Hematopoietic multipotent progenitor cell treated with erythropoietin and hydrocortisone succinate and interleukin-3 and kit ligand, for 6 days (in vitro differentiated cells): ENCODE measurements around the gene DMXL2.
"Not testable (repeated sequence)": the region's sequence is repeated elsewhere in the genome, so short reads cannot be mapped to it uniquely, and the experiment has no call there.

Experiments
- DNase-seq: peaks from one replicate; pipeline ENCODE4 v3.0.0-alpha.2; 2015

The DMXL2 gene

DNA sequence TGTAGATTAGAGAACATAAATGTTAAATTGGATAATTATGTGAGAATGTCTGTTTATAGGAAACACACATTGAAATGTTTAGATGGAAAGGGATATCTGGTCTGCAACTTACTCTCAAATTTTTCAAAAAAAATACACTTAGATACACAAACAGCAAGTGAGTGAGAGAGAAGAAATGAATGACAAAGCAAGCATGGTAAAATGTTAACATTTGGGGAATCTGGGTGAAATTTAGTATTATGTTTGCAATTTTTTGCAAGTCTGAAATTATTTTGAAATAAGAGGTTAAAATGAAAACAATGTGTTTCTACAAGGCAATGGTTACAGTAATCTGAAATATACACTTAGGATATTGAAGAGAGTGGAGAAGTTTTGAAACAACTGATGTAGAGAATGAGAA, 146.8 kb downstream of the DMXL2 start:
- no peak for DNase-seq

DNA sequence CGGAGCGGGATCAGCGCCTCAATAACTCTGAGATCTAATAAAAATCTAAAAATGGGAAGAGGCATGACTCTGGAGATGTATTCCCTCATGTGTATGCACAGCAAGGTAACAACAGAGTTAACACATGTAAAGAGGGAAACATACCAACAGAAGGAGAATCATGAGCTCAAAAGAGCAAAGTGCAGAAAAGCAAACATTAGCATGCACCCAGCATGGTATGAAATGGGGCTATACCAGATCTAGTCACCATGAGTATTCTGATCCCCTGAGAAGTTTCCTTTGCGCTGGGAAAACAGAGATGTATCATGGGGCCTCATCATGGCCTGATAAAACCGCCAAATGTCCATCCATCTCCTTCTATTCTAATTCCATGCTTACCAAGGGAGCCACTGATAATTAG, 152.1 kb downstream of the DMXL2 start:
- DNase-seq: no peak

DNA sequence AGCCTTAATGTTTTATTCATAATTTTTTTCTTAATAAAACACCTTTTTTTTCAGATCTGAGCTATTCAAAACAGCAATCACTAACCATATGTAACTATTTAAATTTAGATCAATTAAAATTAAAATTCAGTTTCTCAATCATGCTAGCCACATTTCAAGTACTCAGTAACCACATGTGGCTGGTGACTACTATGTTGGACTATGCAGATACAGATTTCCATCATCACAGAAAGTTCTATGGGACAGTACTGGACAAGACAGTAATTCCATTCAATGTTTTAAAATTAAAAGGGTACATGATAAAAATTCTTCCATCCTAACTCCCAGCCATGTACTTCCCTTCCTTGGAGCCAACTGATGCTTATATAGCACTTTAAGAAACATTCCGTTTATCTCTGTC, 161.8 kb downstream of the DMXL2 start:
- no peak for DNase-seq

DNA sequence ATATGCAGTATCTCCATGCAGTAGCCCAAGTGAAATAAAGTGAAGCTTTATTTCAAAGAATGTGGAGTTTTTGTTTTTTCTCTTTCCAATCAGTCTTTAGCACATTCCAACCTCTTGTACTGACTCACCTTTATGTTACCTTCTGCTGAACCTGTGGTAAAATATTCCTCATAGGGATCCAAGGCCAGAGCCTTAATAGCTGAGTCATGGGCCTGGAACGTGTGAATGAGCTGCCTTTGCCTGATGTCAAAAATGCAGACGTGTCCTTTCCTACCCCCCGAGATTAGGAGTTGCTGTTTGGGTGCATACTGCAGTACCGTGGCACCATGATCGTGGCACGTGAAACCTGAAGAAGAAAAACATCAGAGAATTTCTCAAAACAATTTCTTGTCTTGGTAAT, 172.6 kb downstream of the DMXL2 start:
- no peak for DNase-seq

DNA sequence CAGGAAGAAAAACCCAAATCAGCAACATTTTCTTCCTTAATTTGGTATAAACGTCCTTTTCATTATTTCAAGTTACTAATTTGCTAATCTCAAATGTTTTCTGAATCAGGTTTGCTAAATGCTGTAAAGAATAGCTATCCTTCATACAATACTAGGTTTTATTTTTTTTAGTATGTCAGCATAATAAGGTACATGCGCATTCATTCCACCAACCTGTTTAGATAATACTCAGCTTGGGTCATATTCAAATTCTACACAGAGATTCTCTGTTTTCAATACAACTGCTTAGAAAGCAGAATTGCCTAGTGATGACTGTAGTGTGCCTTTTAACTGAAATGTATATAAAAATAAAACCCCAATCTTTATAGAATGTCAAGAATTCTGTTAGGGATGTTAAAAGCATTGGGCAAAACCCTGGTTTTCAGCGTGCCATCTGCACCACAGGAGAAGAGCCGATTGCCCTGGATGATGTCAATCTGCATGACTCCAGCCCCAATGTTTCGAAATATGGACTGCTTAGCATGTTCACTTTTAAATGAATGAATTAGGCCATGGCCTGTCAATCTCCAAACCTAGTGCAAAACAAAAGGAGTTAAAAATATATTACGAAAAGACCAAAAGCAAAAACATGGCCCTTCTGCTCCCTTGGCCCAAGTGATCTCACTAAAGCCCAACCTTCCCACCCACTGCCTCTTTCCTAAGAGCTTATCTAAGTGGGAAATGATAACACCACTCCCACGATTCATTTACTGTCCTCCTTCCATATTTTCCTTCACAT, 173.8 kb downstream of the DMXL2 start:
- DNase-seq: no peak

DNA sequence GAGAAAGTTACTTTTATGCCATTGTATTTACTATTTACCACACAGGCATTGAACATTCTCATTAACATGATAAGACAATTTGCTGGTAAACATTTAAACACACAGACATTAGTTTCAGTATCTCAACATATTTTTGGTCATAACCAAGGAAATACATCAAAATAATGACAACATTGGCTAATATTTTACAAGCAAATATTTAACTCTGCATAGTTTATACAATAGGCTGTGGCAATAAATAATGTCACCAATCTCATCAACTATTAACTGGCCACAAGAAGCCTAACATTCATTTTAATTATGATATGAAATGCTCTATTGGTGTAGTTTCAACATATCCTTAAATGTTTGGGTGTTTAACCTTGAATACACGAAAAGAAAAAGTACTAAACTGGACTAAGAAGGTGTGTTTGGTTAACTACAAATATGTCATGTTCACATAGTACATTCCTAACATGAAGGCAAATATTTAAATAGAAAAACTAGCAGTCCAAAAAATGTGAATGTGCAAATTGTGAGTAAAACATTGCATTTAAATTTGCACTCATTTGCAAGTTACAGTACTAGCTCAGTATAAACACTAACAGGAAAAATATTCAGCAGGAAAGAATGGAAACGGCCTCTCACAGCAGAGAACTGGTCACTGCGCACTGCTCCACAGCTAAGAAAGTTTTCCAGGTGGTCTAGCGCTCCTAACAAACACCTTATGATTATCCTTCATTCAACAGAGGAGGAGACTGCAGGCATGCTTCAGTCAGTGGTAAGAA, 174.5 kb downstream of the DMXL2 start:
- DNase-seq: no peak

DNA sequence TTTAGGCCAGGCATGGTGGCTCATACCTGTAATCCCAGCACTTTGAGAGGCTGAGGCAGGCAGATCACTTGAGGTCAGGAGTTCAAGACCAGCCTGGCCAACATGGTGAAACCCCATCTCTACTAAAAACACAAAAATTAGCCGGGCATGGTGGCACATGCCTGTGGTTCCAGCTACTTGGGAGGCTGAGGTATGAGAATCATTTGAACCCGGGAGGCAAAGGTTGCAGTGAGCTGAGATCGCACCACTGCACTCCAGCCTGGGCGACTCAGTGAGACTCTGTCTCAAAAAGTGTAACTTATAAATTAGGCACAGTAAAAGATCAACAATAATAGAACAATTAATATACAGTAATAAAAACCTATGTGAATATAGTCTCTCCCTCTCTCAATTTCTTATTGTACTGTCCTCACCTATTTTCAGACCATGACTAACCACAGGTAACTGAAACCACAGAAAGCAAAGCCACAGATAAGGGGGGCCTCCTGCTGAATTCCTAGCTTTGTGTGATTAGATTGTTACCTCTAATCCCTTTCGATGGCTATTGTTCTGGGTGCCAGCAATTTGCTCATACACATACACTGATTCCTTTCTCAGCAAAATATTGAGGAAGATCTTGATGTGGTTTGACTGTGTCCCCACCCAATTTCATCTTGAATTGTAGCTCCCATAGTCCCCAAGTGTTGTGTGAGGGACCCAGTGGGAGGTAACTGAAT, 176.4 kb downstream of the DMXL2 start:
- not testable (repeated sequence) for DNase-seq

DNA sequence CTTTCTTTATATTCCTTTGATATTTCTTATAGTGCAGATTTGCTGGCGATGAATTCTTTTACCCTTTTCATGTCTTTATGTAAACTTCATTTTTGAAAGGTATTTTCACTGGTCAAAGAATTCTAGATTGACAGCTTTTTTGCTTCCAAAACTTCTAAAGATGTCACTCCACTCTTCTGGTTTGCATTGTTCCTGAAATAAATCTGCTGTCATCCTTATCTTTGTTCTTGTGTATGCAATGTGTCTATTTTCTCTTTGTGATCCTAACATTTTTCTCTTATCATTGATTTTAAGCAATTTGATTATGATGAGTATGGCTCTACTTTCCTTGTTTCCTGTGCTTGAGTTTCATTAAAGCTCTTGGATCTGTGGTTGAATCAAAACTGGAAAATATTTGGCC, 177.8 kb downstream of the DMXL2 start:
- DNase-seq: no peak

DNA sequence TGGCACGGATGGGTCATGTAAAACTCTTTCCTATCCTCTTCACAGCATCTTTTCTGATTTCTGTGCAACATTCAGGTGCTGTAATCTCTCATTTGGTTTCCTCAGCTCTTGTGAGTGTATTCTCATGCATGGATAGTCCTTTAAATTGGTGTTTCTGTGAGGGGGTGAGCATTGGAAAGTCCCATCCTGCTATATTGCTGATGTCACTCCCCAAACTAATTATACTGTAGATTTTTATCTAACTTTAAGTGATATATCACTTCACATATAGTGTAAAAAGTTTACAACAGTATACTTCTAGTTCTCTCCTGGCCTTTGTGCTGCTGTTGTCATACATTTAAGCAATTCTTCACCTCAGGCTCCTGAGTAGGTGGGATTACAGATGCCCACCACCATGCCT, 178.5 kb downstream of the DMXL2 start:
- no peak for DNase-seq

DNA sequence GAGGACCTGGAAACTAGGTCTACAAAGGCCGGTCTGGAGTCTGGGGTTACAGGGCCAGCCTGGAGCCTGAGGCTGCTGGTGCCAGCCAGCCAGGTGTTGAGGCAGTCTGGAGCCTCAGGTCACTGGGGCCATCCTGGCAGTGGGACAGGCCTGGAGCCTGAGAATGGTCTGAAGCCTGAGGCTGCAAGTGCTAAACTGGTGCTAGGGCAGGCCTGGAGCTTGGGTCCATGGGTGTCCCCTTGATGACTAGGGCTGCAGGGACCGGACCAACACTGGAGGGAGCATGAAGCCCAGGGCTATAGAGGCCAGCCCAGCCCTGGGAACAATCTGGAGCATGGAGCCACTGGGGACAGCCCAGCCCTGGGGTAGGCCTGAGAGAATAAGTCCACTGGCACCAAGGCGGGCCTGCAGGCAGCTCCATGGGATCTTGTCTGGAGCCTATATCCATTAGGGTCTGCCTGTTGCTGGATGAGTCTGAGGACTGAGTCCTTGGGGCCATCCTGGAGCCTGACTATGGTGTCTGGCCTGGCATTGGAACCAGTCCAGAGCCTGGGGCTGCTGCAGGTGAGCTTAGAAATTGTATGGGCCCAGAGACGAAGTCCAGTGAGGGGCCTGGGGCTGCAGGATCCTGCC, 179.2 kb downstream of the DMXL2 start:
- DNase-seq: no peak

DNA sequence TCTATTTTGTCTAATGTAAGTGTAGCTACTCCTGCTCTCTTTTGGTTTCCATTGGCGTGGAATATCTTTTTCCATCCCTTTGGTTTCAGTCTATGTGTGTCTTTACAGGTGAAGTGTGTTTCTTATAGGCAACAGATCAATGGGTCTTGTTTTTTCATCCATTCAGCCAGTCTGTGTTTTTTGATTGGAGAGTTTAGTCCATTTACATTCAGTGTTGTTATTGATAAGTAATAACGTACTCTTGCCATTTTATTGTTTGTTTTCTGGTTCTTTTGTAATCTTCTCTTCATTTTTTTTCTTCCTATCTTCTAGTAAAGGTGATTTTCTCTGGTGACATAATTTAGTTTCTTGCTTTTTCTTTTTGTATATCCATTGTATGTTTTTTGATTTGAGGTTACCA, 184.0 kb downstream of the DMXL2 start:
- no peak for DNase-seq

DNA sequence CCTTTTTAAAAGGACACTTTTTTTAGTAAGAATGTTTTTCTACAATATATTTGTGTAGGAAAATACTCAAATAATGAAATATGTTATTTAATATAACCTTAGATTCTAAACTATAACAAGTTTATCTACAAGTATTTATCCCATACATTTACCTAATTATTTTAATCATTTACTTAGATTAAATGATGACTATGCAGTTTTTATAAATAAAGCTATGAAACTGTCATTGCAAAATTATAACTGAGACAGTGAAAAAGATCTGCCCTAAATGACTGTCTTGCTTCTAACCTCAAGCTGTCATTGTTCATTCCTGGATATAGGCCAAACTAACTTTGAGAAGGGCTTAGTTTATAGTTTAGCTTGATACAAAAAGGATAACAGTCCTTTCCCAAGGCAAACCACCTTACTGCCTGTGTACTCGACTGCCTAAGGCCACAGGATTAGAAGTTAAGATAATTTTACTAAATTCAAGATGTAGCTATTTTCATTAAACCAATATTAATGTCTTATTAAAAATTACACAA, 197.0 kb downstream of the DMXL2 start:
- DNase-seq: no peak

DNA sequence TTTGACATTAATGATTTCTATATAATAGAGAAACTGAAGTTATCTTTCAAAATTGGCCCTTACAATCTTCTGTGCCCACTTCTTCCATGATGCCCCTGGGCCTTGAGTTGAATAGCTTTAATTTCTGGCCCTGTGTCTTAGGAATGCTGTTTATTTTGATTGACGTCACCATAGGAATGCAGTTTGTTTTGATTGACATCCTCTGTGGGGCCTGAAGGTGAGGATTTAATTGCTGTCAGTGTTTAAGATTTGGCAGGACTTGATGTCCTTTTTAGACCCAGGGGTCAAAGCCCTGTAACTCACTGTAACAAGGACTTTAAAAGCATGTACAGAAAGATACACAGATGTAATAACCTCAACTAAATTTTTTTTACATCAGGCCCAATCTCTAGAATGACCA, 197.8 kb downstream of the DMXL2 start:
- DNase-seq: no peak

DNA sequence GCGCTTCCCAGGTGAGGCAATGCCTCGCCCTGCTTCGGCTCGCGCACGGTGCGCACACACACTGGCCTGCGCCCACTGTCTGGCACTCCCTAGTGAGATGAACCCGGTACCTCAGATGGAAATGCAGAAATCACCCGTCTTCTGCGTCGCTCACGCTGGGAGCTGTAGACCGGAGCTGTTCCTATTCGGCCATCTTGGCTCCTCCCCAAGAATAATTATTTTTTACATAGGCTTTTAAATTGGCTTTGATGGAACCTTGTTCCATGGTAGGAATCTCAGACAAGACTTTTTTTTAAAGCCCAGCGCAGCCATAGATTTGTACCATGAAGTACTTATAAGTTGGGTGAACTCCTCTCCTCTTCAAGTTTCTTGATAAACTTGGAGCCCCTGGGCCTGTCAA, 199.5 kb downstream of the DMXL2 start:
- not testable (repeated sequence) for DNase-seq

DNA sequence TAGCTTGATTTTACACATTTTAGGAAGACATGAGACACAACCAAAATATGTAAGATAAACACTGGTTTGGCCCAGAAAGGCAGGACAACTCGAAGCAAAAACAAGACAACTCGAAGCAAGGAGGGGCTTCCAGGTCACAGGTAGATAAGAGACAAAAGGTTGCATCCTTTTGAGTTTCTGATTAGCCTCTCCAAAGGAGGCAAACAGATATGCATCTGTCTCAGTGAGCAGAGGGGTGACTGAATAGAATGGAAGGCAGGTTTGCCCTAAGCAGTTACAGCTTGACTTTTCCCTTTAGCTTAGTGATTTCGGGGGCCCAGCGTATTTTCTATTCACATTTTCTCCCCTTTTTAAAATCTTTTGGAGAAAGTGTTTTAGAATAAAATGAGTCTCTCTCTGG, 206.4 kb downstream of the DMXL2 start:
- no peak for DNase-seq

DNA sequence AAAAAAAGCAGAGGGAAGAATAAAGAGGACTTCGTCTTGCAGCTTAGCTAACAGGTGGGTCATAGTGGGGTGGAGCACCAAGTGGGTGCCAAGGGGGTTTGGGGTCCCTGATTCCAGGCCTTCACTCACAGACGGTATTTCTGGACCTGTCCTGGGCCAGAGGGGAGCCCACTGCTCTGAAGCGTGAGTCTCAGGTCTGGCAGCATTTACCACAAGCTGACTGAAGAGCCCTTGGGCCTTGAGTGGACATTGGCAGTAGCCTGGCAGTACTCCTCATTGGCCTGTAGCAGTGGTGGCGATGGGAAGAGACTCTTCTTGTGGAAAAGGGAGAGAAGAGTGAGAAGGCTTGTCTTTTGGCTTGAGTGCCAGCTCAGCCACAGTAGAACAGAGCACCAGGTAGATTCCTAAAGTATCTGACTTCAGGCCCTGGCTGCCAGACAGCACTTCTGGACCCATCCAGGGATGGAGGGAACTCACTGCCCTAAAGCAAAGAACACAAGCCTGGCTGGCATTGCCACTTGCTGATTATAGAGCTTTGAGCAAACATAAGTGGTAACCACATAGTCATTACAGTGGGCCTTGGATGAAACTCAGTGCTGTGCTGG, 208.2 kb downstream of the DMXL2 start:
- DNase-seq: no peak

DNA sequence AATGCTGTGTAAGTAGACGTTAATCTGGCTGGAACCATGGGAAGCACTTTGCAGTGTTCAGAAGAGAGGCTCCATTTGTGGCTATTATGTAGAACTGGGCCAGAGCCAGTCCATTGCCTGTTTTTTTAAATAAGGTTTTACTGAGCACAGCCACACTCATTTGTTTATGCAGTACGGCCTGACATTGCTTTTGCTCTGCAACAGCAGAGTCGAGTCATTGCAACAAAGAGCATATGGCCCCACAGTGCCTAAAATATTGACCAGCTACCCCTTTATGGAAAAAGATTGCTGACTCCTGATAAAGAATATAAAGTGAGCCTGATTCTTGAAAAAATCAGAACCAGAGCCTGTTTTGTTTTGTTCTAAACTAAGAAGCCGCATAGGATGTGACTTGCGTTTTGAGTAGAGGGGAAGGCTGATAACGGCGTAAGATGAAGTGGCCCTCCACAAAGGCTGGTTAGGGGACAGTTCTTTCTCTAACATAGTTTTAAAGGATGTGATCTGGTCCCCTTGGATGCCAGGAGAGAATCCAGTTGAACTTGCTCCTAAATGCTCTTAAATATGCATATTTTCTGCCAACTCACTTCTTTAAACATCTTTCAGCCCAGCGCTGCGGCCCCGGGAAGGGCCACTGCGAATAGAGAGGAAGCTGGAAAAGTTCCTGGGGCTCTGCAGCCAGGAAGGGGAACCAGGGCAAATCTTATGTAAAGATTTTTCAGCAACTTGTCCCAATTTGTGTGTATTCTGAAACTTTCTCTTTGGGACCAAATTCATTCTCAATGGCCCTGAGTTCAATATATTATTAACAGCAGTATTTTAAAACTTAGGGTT, 216.7 kb downstream of the DMXL2 start:
- DNase-seq: no peak

DNA sequence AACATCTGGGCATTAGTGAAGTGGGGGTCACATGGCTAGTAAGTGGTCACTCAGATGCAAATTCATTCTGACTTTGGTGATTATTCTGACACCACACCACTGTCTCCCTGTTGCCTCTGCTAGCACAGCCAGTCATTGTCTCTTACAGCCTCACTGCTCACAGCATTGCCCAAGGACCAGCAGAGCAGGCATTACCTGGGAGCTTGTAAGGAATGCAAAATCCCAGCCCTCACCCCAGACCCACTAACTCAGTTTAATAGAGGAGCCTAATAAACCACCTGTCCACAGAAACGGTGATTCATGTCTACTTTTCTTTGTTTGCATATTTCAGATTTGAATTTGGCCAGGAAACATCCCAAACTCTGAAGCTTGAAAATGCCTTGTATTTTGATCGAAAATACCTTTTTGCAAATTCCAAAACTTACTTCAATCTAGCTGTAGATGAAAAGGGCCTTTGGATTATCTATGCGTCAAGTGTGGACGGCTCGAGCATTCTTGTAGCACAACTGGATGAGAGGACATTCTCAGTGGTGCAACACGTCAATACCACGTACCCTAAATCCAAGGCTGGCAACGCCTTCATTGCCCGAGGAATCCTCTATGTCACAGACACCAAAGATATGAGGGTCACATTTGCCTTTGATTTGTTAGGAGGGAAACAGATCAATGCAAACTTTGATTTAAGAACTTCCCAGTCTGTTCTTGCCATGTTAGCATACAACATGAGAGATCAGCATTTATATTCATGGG, 218.4 kb downstream of the DMXL2 start:
- no peak for DNase-seq

DNA sequence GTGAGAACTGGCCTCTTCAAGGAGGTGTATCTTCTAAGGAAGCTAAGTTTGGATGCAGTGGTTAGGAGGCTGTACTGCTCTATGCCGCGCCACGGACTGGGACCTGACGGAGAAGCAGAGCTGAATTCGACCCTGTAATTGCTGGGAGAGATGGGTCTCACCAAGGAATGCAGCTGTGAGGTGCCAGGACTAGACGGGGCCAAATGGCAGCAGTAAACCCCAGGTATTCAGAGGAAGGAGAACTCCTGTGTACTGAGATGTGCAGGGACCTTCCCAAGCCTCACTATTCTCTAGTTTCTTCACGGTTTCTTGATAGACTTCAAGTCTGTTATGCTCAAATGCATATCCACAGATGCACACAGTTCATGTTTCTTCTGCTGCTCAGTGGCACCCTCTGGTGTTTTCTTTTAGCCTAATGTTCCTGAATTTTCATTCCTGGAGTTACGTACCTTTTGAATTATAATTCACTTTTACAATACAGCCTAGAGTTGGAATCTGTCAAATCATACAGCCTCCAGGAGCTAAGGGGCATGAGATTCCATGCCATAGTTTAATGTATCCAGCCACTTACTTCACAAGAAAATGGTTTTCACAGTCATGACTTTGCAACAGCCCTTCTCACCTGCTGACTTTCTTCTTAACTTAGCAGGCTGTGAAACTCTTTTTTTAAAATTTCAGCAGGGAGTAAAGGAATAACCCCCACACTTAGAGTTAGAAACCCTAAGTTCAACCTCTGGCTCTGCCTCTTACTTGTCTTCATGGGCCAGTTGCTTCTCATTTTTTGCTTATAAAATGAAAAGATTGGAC, 219.3 kb downstream of the DMXL2 start:
- DNase-seq: peak; percentile 51

DNA sequence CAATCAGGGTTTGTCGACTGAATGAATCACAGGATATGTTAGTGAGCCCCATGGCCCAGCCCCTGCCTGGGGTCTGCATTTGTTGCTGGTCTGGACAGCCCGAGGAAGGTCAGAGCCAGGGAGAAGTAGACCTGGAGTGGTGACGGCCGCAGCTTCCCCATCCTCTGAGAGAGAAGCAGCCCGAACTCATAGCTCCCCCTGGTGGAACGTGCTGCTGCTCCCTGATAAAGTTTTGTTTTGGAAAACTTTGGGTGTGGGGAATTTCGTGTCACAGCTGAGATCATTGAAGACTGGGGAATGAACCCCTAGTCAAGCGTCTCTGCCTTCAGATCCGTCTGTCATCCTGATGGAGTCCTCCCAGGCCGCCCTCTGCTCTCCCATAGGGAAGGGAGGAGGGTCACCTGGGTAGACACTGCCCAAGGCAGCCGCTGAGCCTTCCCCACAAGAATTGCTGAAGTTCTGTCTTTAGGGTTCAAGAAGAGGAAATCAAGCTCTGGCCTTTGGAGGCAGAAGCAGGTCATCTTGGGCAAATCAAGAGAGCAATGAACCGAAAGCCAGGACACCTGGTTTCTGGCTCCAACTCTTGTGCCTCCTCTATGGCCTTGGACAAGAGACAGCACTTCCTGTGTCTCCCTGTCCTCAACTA, 220.6 kb downstream of the DMXL2 start:
- peak; percentile 60 for DNase-seq
